SU-DHL-6 (cell line): ENCODE results near the gene SLX9.

ENCODE experiments used
- CTCF ChIP-seq: fragments of 200-600 bp; sonication (generic); IDR thresholded peaks from one replicate; pipeline ENCODE4 v1.5.1; 2017; ENCODE audit warnings: antibody characterized with exemption, mild to moderate bottlenecking, low read length, moderate library complexity; ENCODE audit not compliant: insufficient read depth, poor library complexity, severe bottlenecking
- EZH2phosphoT487 ChIP-seq: fragments of 200-600 bp; sonication (generic), shearing (Covaris generic); conservative IDR thresholded peaks from 2 replicates; pipeline ENCODE4 v1.6.1; 2018; ENCODE audit warnings: mild to moderate bottlenecking, antibody characterized with exemption, low read length, moderate library complexity, mixed read lengths

- TF ChIP-seq CTCF (no peak), EZH2phosphoT487 (no peak)
Observed at GRCh38 chr21:44984792-44985440, 45.1 kb downstream of the SLX9 start.
